Activated CD8-positive, alpha-beta T cell treated with anti-CD3 and anti-CD28 coated beads for 36 hours (primary cell): ENCODE results near the gene TUBB4B. TPM values are rescaled to one million over a fixed set of nuclear protein-coding genes. Genes with fewer than 3 reads are reported as not detected.

Source experiments
- ATAC-seq: fragments of 200-7000 bp; cut with Tn5 transposase; one replicate; pipeline ENCODE4 v1.10.0; 2021; ENCODE audit warnings: mild to moderate bottlenecking, moderate library complexity
- CTCF ChIA-PET: fragments of 350-600 bp; sonication (Branson Sonifier 250); formaldehyde crosslinking; loops from one replicate; lab custom pipeline; 2021; ENCODE audit warnings: antibody characterized with exemption; lab: Charles Lee
- POLR2A ChIA-PET: fragments of 350-600 bp; sonication (Branson Sonifier 250); formaldehyde crosslinking; loops from one replicate; lab custom pipeline; 2021; ENCODE audit warnings: antibody characterized with exemption; lab: Charles Lee
- DNase-seq: peaks from one replicate; pipeline ENCODE4 v3.0.0-alpha.2; 2020
- H3K27ac Mint-ChIP-seq: one replicate; pipeline ENCODE4 v1.8.0; 2021; ENCODE audit warnings: mild to moderate bottlenecking, mixed read lengths
- H3K27me3 Mint-ChIP-seq: one replicate; pipeline ENCODE4 v1.8.0; 2021; ENCODE audit warnings: mixed read lengths
- H3K36me3 Mint-ChIP-seq: one replicate; pipeline ENCODE4 v1.8.0; 2021; ENCODE audit warnings: low read depth, mixed read lengths
- H3K4me1 Mint-ChIP-seq: one replicate; pipeline ENCODE4 v1.8.0; 2021; ENCODE audit warnings: low read depth, mixed read lengths
- H3K4me3 Mint-ChIP-seq: one replicate; pipeline ENCODE4 v1.8.0; 2021; ENCODE audit warnings: mild to moderate bottlenecking, moderate library complexity, mixed read lengths
- H3K9me3 Mint-ChIP-seq: one replicate; pipeline ENCODE4 v1.8.0; 2021; ENCODE audit warnings: mixed read lengths
- intact Hi-C: fragments of 100-400 bp; cut with micrococcal nuclease; formaldehyde crosslinking; loops from one replicate; pipeline ENCODE4 v1.10.0; 2022
- total RNA-seq, 2 experiments: library from RNA; stranded (reverse); gene quantifications; one replicate each; pipeline ENCODE4 v1.2.3, GENCODE V29; 2021
- TF ChIP-seq, protein P1 (sequence below): fragments of 200-600 bp; IDR thresholded peaks from one replicate; pipeline ENCODE4 v1.8.0; 2022; ENCODE audit warnings: antibody characterized with exemption, mild to moderate bottlenecking

TUBB4B gene
- total RNA-seq, 2 experiments from 2014 or later, result 228 to 230 TPM

DNA sequence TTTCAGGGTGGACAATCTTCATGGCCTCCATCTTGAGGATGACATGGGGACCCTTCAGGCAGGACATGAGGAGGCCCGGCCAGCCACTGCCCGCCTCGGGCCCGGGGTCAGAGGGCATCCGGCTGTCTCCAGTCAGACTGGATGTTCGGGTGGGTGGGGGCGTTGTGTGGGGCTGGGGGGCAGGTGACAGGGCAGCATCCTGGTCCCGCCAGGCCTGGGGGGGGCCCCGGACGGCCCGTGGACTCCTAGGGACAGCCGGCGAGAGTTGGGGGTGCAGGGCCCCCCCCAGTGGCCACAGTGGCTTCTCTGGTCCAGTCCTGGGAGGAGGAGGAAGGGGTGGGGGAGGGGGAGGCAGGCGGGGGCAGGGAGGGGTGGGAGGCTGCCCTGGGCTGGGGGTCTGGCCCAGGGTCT, 20.0 kb upstream of the TUBB4B start:
- DNase-seq, result no peak
- H3K4me1 Mint-ChIP-seq, result peaks cover 8% of the 10 kb centered on the region
- TF ChIP-seq, protein P1, sequence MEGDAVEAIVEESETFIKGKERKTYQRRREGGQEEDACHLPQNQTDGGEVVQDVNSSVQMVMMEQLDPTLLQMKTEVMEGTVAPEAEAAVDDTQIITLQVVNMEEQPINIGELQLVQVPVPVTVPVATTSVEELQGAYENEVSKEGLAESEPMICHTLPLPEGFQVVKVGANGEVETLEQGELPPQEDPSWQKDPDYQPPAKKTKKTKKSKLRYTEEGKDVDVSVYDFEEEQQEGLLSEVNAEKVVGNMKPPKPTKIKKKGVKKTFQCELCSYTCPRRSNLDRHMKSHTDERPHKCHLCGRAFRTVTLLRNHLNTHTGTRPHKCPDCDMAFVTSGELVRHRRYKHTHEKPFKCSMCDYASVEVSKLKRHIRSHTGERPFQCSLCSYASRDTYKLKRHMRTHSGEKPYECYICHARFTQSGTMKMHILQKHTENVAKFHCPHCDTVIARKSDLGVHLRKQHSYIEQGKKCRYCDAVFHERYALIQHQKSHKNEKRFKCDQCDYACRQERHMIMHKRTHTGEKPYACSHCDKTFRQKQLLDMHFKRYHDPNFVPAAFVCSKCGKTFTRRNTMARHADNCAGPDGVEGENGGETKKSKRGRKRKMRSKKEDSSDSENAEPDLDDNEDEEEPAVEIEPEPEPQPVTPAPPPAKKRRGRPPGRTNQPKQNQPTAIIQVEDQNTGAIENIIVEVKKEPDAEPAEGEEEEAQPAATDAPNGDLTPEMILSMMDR, result no peak
- intact Hi-C loops, result no loop called here
- no peaks in the 10 kb centered on the region for H3K9me3 Mint-ChIP-seq
- no peaks in the 10 kb centered on the region for H3K27me3 Mint-ChIP-seq
- ChIA-PET POLR2A (interaction anchor here (1.8 to 7.1 kb wide), 3 partner anchors 11 to 20 kb away, joined by 5 to 44 read pairs (median 9); partner anchors contain the start of genes NDOR1, TMEM203 and TUBB4B), CTCF (interaction anchor here (1.4 to 8.9 kb wide), 3 partner anchors 12 to 20 kb away, joined by 3 to 58 read pairs (median 8); no protein-coding TSS in a partner anchor)
- no peak for ATAC-seq
- no peaks in the 10 kb centered on the region for H3K36me3 Mint-ChIP-seq
- H3K4me3 Mint-ChIP-seq, result peak overlapping the region; percentile 34
- H3K27ac Mint-ChIP-seq, result no peak overlapping the region

DNA sequence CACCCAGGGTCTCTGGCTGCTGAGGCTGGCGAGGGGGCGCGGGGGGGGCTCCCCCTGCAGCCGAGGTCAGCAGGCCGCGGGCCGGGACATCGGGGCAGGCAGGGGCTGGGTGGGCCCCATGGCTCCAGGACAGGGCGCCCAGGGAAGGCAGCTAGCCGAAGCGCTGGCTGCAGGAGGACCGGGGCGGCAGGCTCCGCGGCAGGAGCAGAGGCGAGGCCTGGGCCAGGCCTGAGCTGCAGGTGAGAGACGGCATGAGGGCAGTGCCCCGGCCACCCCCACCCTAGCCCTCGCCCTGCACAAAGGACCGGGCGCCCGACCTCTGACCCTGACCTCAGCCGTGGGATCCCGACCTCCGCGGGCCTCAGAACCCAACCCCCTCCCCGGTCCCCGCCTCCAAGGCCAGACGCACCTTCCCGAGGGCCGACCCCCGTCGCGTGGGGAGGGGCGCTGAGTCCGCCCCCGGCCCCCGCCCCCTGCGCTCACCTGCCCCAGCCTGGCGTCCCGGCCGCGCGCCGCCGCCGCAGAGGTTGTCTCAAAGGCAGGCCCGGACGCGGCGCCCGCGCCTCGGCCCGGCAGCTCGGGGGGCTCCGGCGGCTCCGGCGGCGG, 19.5 kb upstream of the TUBB4B start:
- Mint-ChIP-seq H3K27ac (no peak overlapping the region), H3K27me3 (no peaks in the 10 kb centered on the region), H3K4me1 (peaks cover 8% of the 10 kb centered on the region), H3K9me3 (no peaks in the 10 kb centered on the region), H3K4me3 (peak overlapping the region; percentile 24), H3K36me3 (no peaks in the 10 kb centered on the region)
- intact Hi-C loops, result no loop called here
- ChIA-PET CTCF (interaction anchor here (1.4 to 8.9 kb wide), 4 partner anchors 12 to 155 kb away, joined by 3 to 58 read pairs (median 6); no protein-coding TSS in a partner anchor), POLR2A (interaction anchor here (1.1 to 7.1 kb wide), 7 partner anchors 11 to 94 kb away, joined by 3 to 44 read pairs (median 9); partner anchors contain the start of genes NDOR1, TMEM203 and TUBB4B)
- ATAC-seq, result no peak
- DNase-seq, result peak; percentile 33
- TF ChIP-seq, protein P1, result no peak

DNA sequence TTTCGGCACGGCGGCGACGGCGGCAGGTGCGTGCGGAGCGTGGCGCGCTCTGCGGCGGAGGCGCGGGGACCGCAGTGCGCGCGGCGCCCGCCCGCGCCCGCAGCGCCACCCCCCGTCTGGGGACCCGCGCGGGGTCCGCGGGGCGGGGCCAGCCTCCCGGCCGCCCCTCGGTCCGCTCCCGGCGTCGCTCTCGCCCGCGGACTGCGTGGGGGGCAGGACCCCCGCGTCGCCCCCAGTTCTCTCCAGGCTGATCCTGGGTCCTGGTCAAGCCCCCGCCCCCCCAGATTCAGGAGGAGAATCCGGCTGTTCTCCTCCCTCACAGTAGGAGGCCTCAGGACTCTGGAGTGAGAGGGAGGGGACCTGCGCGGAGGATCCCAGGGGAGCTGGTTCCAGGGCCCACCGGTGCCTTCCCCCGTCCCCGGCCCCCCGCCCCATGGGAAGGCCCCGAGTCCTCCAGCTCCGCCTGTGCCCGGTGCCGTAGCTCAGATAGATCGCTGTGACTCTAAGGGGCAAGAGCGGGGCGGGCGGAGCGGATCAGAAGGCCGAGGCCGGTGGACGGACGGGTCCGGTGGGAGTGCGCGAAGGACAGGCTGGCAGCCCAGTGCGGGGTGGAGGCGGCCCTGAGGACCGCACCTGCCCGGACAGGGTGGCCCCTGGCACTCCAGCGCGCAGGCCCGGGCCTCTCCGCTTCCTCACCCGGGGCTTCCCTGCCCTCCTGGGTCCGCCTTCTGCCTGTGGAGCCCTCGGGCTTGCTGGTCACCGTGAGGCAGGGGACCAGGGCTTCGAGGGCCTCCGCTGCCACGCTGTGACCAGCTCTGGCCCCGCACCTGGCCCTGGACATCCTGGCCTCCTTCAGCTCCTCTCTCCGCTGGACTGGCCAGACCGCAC, 18.7 kb upstream of the TUBB4B start, which contains the start of gene RNF208:
TSS of gene RNF208 (minus strand) at position 51 of the 888 bp plus-strand sequence. CDS start 1,028 bp downstream, outside the sequence.
- TF ChIP-seq, protein P1, result no peak
- peak within 1 kb of the TSS; percentile 50 for H3K27ac Mint-ChIP-seq
- no peaks in the 10 kb centered on the region for H3K36me3 Mint-ChIP-seq
- POLR2A ChIA-PET, result interaction anchor here (0.6 to 2.8 kb wide), 14 partner anchors 8 to 136 kb away, joined by 3 to 16 read pairs (median 6); partner anchors contain the start of genes MAN1B1, NDOR1, NELFB and TMEM203
- peak; percentile 45 for DNase-seq
- no peak for ATAC-seq
- no peaks in the 10 kb centered on the region for H3K9me3 Mint-ChIP-seq
- H3K27me3 Mint-ChIP-seq, result no peaks in the 10 kb centered on the region
- intact Hi-C loops, result no loop called here
- H3K4me3 Mint-ChIP-seq, result peak within 1 kb of the TSS; percentile 80
- CTCF ChIA-PET, result interaction anchor here (0.7 to 8.9 kb wide), 14 partner anchors 9 to 187 kb away, joined by 3 to 58 read pairs (median 3); partner anchors contain the start of gene GRIN1
- H3K4me1 Mint-ChIP-seq, result peaks cover 9% of the 10 kb centered on the region

DNA sequence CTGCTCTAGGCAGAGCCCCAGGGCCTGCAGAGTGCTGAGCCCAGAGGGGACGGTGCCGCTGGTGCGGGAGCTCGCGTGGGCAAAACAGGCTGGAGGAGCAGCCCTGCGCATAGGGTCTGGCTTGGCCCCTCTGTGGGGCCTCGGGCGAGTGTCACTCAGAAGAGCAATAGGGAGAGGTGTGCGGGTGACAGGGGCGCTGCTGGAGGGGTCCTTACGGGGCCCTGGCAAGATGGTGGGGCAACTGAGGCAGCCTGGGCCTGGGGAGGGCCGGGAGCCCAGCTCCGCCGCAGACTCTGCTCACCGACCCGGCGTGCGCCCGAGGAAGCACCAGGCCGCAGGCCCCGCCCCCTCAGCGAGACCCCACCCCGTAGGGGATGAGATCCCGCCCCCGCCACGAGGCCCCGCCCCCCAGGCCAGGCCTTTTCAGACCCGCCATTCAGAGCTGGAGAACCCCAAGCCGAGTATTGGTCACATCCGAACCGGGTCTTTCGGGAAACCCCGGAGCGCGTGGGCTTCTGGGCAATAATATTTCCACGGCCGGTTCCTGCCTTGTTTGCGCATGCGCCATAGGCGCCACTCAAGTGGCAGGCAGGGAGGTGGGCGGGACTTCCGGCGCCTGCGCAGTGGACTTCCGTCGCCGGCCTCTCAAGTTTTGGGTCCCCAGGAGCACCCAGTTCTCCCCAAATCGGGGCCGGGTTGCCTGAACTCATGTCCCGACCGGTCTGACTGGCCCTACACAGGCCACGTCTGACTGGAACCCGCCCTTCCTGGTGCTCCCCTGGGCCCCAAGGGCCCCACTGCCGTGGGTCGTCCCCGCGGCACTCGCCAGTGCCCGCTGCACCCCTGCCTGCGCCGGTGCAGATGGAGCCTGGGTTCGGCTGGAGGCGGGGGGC, 17.8 kb upstream of the TUBB4B start:
- DNase-seq (peak; percentile 99), ATAC-seq (peak; percentile 93)
- ChIA-PET POLR2A (interaction anchor here (0.6 to 2.8 kb wide), 17 partner anchors 9 to 137 kb away, joined by 3 to 16 read pairs (median 4); partner anchors contain the start of genes MAN1B1, NDOR1, NELFB and TMEM203), CTCF (interaction anchor here (0.7 to 8.9 kb wide), 13 partner anchors 10 to 188 kb away, joined by 3 to 58 read pairs (median 3); partner anchors contain the start of gene GRIN1)
- no peaks in the 10 kb centered on the region for H3K9me3 Mint-ChIP-seq
- no peaks in the 10 kb centered on the region for H3K36me3 Mint-ChIP-seq
- intact Hi-C loops, result no loop called here
- H3K4me3 Mint-ChIP-seq, result peak overlapping the region; percentile 80
- H3K4me1 Mint-ChIP-seq, result peaks cover 11% of the 10 kb centered on the region
- H3K27ac Mint-ChIP-seq, result peak overlapping the region; percentile 71
- H3K27me3 Mint-ChIP-seq, result peaks cover 1% of the 10 kb centered on the region
- TF ChIP-seq, protein P1, result no peak
